GM19240 (cell line): Measurements from ENCODE around the gene RBCK1.

Source experiments
- DNase-seq: peaks from one replicate; pipeline ENCODE4 v3.0.0; 2011; ENCODE audit warnings: low spot score; ENCODE audit not compliant: insufficient read length

RBCK1 gene

GRCh38 chr20:416950-417800 is 9.1 kb downstream of the RBCK1 start:
- no peak for DNase-seq

- no peak for DNase-seq
Measured at GRCh38 chr20:417801-418342, 9.8 kb downstream of the RBCK1 start.

- DNase-seq: no peak
Measured at GRCh38 chr20:418858-419365, 10.8 kb downstream of the RBCK1 start.

- no peak for DNase-seq
Measured at GRCh38 chr20:419556-420165, 11.6 kb downstream of the RBCK1 start.

GRCh38 chr20:420166-420620 is 12.1 kb downstream of the RBCK1 start:
- DNase-seq: no peak

- DNase-seq: no peak
Measured at GRCh38 chr20:420721-421574, 12.8 kb downstream of the RBCK1 start.

- no peak for DNase-seq
Measured at GRCh38 chr20:421685-422250, 13.7 kb downstream of the RBCK1 start.

GRCh38 chr20:426566-426965 is 18.5 kb downstream of the RBCK1 start:
- DNase-seq: no peak

GRCh38 chr20:427401-427800 is 19.3 kb downstream of the RBCK1 start:
- DNase-seq: no peak

GRCh38 chr20:427849-428657 is 20.0 kb downstream of the RBCK1 start:
- no peak for DNase-seq

GRCh38 chr20:428658-429200 is 20.6 kb downstream of the RBCK1 start:
- DNase-seq: no peak

- DNase-seq: no peak
Measured at GRCh38 chr20:430091-430999, 22.2 kb downstream of the RBCK1 start.

GRCh38 chr20:431012-431904 is 23.2 kb downstream of the RBCK1 start:
- no peak for DNase-seq

GRCh38 chr20:432208-432607 is 24.1 kb downstream of the RBCK1 start:
- no peak for DNase-seq

- no peak for DNase-seq
Measured at GRCh38 chr20:432677-433299, 24.7 kb downstream of the RBCK1 start.

GRCh38 chr20:433300-433975 is 25.3 kb downstream of the RBCK1 start:
- DNase-seq: peak; percentile 74

GRCh38 chr20:434221-434620 is 26.1 kb downstream of the RBCK1 start:
- no peak for DNase-seq
